ENCODE data around the gene SLC5A11.

DNA sequence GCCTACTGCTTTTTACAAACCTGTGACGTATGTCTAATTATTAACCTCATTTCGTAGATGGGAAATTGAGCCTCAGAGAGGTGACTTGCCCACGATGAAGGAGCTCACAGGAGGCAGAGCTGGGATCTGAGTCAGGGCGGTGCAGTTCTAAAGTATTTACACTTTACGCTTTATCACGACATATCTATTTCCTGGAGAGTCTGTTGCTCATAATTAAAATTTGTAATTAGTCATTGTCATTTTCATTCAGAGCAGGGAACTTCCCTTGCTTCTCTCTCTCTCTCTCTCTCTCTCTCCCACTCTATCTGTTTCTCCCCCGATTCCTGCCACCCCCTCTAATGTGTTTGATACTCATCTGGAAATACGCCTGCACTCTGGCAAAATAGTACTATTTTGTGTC is 5.9 kb downstream of the SLC5A11 start:
- TF ChIP-seq, protein P1, sequence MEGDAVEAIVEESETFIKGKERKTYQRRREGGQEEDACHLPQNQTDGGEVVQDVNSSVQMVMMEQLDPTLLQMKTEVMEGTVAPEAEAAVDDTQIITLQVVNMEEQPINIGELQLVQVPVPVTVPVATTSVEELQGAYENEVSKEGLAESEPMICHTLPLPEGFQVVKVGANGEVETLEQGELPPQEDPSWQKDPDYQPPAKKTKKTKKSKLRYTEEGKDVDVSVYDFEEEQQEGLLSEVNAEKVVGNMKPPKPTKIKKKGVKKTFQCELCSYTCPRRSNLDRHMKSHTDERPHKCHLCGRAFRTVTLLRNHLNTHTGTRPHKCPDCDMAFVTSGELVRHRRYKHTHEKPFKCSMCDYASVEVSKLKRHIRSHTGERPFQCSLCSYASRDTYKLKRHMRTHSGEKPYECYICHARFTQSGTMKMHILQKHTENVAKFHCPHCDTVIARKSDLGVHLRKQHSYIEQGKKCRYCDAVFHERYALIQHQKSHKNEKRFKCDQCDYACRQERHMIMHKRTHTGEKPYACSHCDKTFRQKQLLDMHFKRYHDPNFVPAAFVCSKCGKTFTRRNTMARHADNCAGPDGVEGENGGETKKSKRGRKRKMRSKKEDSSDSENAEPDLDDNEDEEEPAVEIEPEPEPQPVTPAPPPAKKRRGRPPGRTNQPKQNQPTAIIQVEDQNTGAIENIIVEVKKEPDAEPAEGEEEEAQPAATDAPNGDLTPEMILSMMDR (conservative IDR thresholded peaks at IDR 0.05; ENCODE audit: low read depth, low read length), result no peak
- TF ChIP-seq EZH2 (IDR thresholded peaks at IDR 0.05; ENCODE audit: low read length, unreplicated experiment), result no peak
